HepG2 (cell line): ENCODE results near the gene TGM1. TPM values are rescaled to one million over a fixed set of nuclear protein-coding genes. Genes with fewer than 3 reads are reported as not detected.

Experiments
- DRAP1 ChIP-seq: IDR thresholded peaks from 2 replicates; pipeline ENCODE4 v1.6.1; 2016; ENCODE audit warnings: missing genetic modification reagents, missing compliant biosample characterization
- HDAC2 ChIP-seq: sonication (generic); formaldehyde crosslinking; IDR thresholded peaks from 2 replicates; pipeline ENCODE4 v1.4.0; 2020; ENCODE audit warnings: missing genetic modification reagents
- HDAC6 ChIP-seq: fragments of 200-600 bp; sonication (generic); IDR thresholded peaks from 2 replicates; pipeline ENCODE4 v1.7.0; 2017; ENCODE audit warnings: mild to moderate bottlenecking, antibody characterized with exemption, low read length, low read depth
- IRF9 ChIP-seq: sonication (generic); formaldehyde crosslinking; IDR thresholded peaks from 2 replicates; pipeline ENCODE4 v1.8.0; 2022; ENCODE audit warnings: missing genetic modification reagents, mild to moderate bottlenecking, borderline replicate concordance
- JUND ChIP-seq: sonication (generic); formaldehyde crosslinking; IDR thresholded peaks from 2 replicates; pipeline ENCODE4 v1.8.0; 2022; ENCODE audit warnings: mild to moderate bottlenecking, missing genetic modification reagents
- KAT2B ChIP-seq: fragments of 150-350 bp; IDR thresholded peaks from 2 replicates; pipeline ENCODE4 v1.6.1; 2014; ENCODE audit warnings: low read depth, low read length, borderline replicate concordance
- MBD4 ChIP-seq: IDR thresholded peaks from 2 replicates; pipeline ENCODE4 v1.6.1; 2012; ENCODE audit warnings: low read length, inconsistent platforms, borderline replicate concordance
- NCOA1 ChIP-seq: sonication (generic); formaldehyde crosslinking; IDR thresholded peaks from 2 replicates; pipeline ENCODE4 v1.9.0; 2021; ENCODE audit warnings: missing genetic modification reagents
- NONO ChIP-seq, 2 experiments: fragments of 450-650 bp in 1 of 2; sonication (generic) in 1 of 2; formaldehyde crosslinking in 1 of 2; IDR thresholded peaks in 1 of 2; conservative IDR thresholded peaks in 1 of 2; 2 replicates each; pipeline versions ENCODE4 v1.6.1 to v1.8.0; 2017 to 2022; ENCODE audit warnings: mild to moderate bottlenecking in 1 of 2, missing genetic modification reagents in 1 of 2, moderate library complexity in 1 of 2
- NPAS2 ChIP-seq: sonication (generic); formaldehyde crosslinking; IDR thresholded peaks from 2 replicates; pipeline ENCODE4 v1.8.0; 2022; ENCODE audit warnings: mild to moderate bottlenecking, missing genetic modification reagents, borderline replicate concordance
- PHB2 ChIP-seq: fragments of 450-650 bp; IDR thresholded peaks from 2 replicates; pipeline ENCODE4 v1.6.1; 2018; ENCODE audit not compliant: partially characterized antibody
- PHF8 ChIP-seq: sonication (generic); formaldehyde crosslinking; IDR thresholded peaks from 2 replicates; pipeline ENCODE4 v1.5.0; 2020; ENCODE audit warnings: missing genetic modification reagents
- SAP130 ChIP-seq: IDR thresholded peaks from 2 replicates; pipeline ENCODE4 v1.6.1; 2016; ENCODE audit warnings: low read depth
- SP1 ChIP-seq, 2 experiments: fragments of 450-650 bp in 1 of 2; sonication (generic) in 1 of 2; formaldehyde crosslinking in 1 of 2; IDR thresholded peaks; 2 replicates each; pipeline versions ENCODE4 v1.4.0 to v1.6.1; 2016 to 2020; ENCODE audit warnings: missing genetic modification reagents in 1 of 2
- TFDP1 ChIP-seq: IDR thresholded peaks from 2 replicates; pipeline ENCODE4 v1.6.1; 2016; ENCODE audit warnings: missing compliant biosample characterization, missing genetic modification reagents, borderline replicate concordance
- ZBTB7B ChIP-seq: sonication (generic); formaldehyde crosslinking; IDR thresholded peaks from 2 replicates; pipeline ENCODE4 v1.4.0; 2020; ENCODE audit warnings: missing genetic modification reagents
- ZFP41 ChIP-seq: sonication (generic); formaldehyde crosslinking; IDR thresholded peaks from 2 replicates; pipeline ENCODE4 v1.4.0; 2020; ENCODE audit warnings: mild to moderate bottlenecking, missing genetic modification reagents, borderline replicate concordance
- ZNF17 ChIP-seq: sonication (generic); formaldehyde crosslinking; IDR thresholded peaks from 2 replicates; pipeline ENCODE4 v1.5.0; 2020; ENCODE audit warnings: mild to moderate bottlenecking, missing genetic modification reagents
- ZNF30 ChIP-seq: sonication (generic); formaldehyde crosslinking; IDR thresholded peaks from 2 replicates; pipeline ENCODE4 v1.5.0; 2020; ENCODE audit warnings: mild to moderate bottlenecking, missing genetic modification reagents
- ZNF343 ChIP-seq: sonication (generic); formaldehyde crosslinking; IDR thresholded peaks from 2 replicates; pipeline ENCODE4 v1.4.0; 2020; ENCODE audit warnings: mild to moderate bottlenecking, missing genetic modification reagents
- ZNF432 ChIP-seq: sonication (generic); formaldehyde crosslinking; IDR thresholded peaks from 2 replicates; pipeline ENCODE4 v1.5.0; 2020; ENCODE audit warnings: missing genetic modification reagents, mild to moderate bottlenecking, borderline replicate concordance
- ZNF512 ChIP-seq: sonication (generic); formaldehyde crosslinking; IDR thresholded peaks from 2 replicates; pipeline ENCODE4 v1.4.0; 2020; ENCODE audit warnings: mild to moderate bottlenecking, missing genetic modification reagents
- ZNF597 ChIP-seq: sonication (generic); formaldehyde crosslinking; IDR thresholded peaks from 2 replicates; pipeline ENCODE4 v1.5.0; 2020; ENCODE audit warnings: missing genetic modification reagents
- ZNF713 ChIP-seq: sonication (generic); formaldehyde crosslinking; IDR thresholded peaks from 2 replicates; pipeline ENCODE4 v1.4.0; 2020; ENCODE audit warnings: mild to moderate bottlenecking, missing genetic modification reagents
- ZNF777 ChIP-seq: sonication (generic); formaldehyde crosslinking; IDR thresholded peaks from 2 replicates; pipeline ENCODE4 v1.4.0; 2020; ENCODE audit warnings: missing genetic modification reagents
- polyA plus RNA-seq, 8 experiments: library from polyadenylated mRNA; depleted of rRNA in 3 of 8; stranded (reverse) in 7 of 8; unstranded in 1 of 8; fragments of >200 nt; fragmentation: Illumina TruSeq in 4 of 8; extraction: Trizol in 4 of 8; gene quantifications; 2 replicates each; pipeline versions ENCODE4 v1.2.1 to v1.2.3, GENCODE V29; 2011 to 2016; ENCODE audit warnings: low read depth in 4 of 8, missing spikeins in 1 of 8, mixed read lengths in 1 of 8; ENCODE audit not compliant: insufficient read depth in 1 of 8
- total RNA-seq, 5 experiments: library from RNA; depleted of rRNA; stranded (reverse); fragments of >200 nt; fragmentation: Illumina TruSeq; extraction: Trizol; gene quantifications; 2 replicates each; pipeline ENCODE4 v1.2.3, GENCODE V29; 2016; ENCODE audit warnings: low read depth in 1 of 5

Gene TGM1
- total and polyA plus RNA-seq, 2 of the 13 experiments (the other 11 are each of a cell fraction or from before 2014, with no cell fraction given): 3.2 to 10.6 TPM

- no peak for TF ChIP-seq NONO (IDR thresholded peaks at IDR 0.05)
- TF ChIP-seq NONO (CRISPR knock-in tag; conservative IDR thresholded peaks at IDR 0.05): peak; percentile 100
- TF ChIP-seq HDAC2 (CRISPR knock-in tag): peak; percentile 97
- TF ChIP-seq PHB2: no peak
- TF ChIP-seq PHF8 (CRISPR knock-in tag): peak; percentile 97
- TF ChIP-seq ZNF713 (CRISPR knock-in tag): peak; percentile 85; the same call in 1 of the 2 replicates
- TF ChIP-seq NCOA1 (CRISPR knock-in tag): peak; percentile 93
- no peak for TF ChIP-seq SP1 (IDR thresholded peaks at IDR 0.05)
- peak; percentile 89 for TF ChIP-seq SP1 (CRISPR knock-in tag; IDR thresholded peaks at IDR 0.05)
- TF ChIP-seq ZNF597 (CRISPR knock-in tag): no peak
- TF ChIP-seq ZNF777: peak; percentile 89
- no peak for TF ChIP-seq MBD4
- TF ChIP-seq ZNF343 (CRISPR knock-in tag): peak; percentile 99
- TF ChIP-seq NPAS2 (CRISPR knock-in tag): no peak
- TF ChIP-seq ZBTB7B (CRISPR knock-in tag): peak; percentile 83
- TF ChIP-seq KAT2B: no peak
- peak; percentile 86 for TF ChIP-seq DRAP1
- TF ChIP-seq ZNF17 (CRISPR knock-in tag): no peak
- peak; percentile 29 for TF ChIP-seq ZNF30
- no peak for TF ChIP-seq ZNF432 (CRISPR knock-in tag)
- peak; percentile 94 for TF ChIP-seq ZFP41 (CRISPR knock-in tag)
- TF ChIP-seq ZNF512 (CRISPR knock-in tag): peak; percentile 48; the same call in 1 of the 2 replicates
- TF ChIP-seq JUND (CRISPR knock-in tag): peak; percentile 86
- peak; percentile 94 for TF ChIP-seq IRF9 (CRISPR knock-in tag)
- peak; percentile 100 for TF ChIP-seq SAP130
- 0 out of 2 replicates have a peak, but pooled peaks have one; percentile 11 for TF ChIP-seq HDAC6
- peak; percentile 95 for TF ChIP-seq TFDP1
Measured at GRCh38 chr14:24212924-24213865, 49.8 kb downstream of the TGM1 start, which contains the start of gene CHMP4A (continued).
